Cerebellar cortex (tissue), 1 donor: ENCODE measurements around the gene TRAF3IP1.
A peak's percentile ranks its signal among the peaks of the same experiment; 100 is the strongest.
"Not testable (repeated sequence)": the region's sequence is repeated elsewhere in the genome, so short reads cannot be mapped to it uniquely, and the experiment has no call there.

Experiments
- DNase-seq: peaks from one replicate; pipeline ENCODE4 v3.0.0-alpha.2; 2015; ENCODE audit warnings: low spot score

TRAF3IP1 gene

DNA sequence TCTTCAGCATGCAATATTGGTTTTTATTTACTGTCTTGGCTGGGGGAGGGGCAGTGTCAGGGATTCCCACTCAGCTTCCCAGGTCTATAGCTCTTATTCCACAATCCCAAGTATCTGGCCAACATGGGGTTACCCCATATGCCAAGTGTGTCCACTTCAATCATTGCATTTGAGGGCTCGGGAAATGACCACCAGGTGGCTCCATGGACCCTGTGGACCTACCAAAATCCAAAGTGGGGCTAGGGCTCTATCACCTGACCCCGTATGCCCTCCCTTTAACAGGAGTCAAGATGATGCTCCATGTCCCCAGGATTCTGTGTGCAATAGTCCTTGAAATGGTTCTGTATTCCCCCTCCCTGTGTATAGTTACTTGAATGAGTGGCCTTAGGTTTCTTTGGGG lies 12.1 kb upstream of the TRAF3IP1 start:
- DNase-seq: no peak

DNA sequence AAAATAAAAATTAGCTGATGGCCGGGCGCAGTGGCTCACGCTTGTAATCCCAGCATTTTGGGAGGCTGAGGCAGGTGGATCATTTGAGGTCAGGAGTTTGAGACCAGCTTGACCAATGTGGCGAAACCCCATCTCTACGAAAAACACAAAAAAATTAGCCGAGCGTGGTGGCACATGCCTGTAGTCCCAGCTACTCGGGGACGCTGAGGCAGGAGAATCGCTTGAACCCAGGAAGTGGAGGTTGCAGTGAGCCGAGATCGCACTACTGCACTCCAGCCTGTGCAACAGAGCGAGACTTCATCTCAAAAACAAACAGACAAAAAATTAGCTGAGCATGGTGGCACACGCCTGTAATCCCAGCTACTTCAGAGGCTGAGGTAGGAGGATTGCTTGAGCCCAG lies 9.6 kb upstream of the TRAF3IP1 start:
- DNase-seq: not testable (repeated sequence)

GRCh38 chr2:238313289-238313990 lies 6.9 kb upstream of the TRAF3IP1 start:
- no peak for DNase-seq

DNA sequence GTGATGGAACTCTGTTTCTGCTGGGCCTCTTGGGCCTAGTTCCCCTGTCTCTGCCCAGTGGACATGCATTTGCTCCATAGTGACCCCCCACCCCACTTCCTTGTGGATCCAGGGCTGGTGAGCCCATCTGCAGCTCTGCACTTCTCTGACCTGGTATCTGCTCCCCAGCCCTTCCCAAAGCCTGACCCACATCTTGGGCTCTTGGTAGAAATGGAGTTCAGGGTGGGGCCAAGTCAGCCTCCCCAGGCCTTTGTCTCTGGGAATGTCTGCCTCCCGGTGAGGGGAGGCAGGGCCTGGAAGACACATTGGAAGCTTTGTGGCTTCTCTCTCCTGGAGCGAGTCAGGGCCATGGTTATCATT lies 6.3 kb upstream of the TRAF3IP1 start:
- DNase-seq: no peak

- DNase-seq: no peak
Observed at GRCh38 chr2:238314576-238314975, 5.7 kb upstream of the TRAF3IP1 start.

DNA sequence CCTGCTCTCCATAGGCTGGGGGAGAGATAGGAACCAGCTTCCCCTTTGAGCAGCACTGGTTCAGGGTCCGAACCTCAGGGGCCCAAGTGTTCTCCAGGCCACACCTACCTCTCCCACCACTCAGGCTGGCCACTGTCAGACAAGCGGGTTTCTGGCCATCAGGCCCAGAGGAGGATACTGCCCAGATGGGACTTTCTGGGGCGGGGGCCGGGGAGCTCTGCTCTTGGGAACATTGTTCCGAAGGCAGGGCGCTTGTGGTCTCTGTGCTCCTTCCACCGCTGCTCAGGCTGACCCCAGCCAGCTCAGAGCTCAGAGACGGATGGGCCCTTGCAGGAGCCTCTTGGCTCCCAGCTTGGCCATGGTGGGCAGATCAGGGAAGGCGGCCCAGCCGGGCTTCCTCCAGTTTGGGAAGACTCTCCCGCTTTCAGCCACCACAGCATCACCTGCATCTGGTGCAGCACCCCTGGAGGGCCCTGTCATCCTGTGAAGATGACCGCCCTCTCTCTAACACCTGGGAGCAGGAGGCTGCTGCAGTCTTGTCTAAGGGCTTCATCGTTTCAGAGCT lies 5.2 kb upstream of the TRAF3IP1 start:
- no peak for DNase-seq

GRCh38 chr2:238320648-238321281 lies 447 bp downstream of the TRAF3IP1 start:
- DNase-seq: no peak

- no peak for DNase-seq
Observed at GRCh38 chr2:238321467-238321866, 1.1 kb downstream of the TRAF3IP1 start.

GRCh38 chr2:238322001-238322411 lies 1.7 kb downstream of the TRAF3IP1 start:
- DNase-seq: no peak

- DNase-seq: not testable (repeated sequence)
Observed at GRCh38 chr2:238324248-238324647, 3.9 kb downstream of the TRAF3IP1 start.

DNA sequence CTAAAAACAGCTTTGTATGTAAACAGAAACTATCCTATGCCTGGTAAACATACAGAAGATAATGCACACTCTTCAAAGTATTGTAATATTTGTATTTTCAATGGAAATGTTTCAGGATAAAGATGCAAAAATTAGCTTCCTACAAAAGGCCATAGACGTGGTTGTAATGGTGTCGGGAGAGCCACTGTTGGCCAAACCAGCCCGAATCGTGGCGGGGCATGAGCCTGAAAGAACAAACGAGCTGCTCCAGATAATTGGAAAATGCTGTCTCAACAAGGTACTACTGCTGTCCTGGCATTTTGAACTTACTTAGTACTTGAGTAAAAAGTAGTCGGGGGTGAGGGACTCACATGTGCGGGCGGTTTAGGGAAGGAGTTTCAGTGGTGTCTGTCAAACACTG lies 5.4 kb downstream of the TRAF3IP1 start:
- no peak for DNase-seq

DNA sequence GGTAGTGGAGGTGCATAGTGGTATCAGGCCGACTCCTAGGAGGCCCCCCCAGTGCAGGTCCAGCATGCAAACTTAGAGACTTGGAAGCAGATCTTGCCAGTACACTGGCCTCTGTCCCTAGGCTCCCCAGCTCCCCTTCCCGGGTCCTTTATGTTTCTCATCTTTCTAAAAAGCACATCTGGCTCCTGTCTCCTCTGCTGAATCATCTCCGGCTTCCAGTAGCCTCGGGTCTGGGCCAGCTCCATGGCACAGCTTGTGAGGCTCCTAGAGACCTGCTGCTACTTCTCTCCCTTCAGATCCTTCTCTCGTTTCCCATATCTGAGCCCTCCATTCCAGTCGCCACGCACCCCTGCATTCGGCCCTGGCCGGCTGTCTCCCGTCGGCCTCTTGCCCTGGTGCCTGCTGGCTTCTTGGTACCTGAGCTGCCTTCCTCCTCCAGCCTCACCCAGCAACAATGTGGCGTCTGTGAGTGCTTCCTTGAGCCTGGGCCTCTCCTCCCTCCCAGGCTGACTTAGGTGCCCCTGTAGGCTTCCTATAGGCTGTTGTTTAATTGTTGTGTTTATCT lies 6.6 kb downstream of the TRAF3IP1 start:
- DNase-seq: no peak

DNA sequence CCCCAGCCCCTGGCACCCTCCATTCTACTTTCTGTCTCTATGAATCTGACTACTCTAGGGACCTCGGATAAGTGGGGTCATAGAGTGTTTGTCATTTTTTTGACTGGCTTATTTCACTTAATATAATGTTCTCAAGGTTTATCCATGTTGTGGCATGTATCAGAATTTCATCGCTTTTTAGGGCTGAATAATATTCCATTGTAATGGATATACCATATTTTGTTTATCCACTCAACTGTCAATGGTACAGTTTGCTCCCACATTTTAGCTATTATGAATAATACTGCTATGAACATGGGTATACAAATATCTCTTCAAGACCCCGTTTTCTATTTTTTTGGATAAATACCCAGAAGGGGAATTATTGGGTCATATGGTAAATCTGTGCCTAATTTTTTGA lies 7.4 kb downstream of the TRAF3IP1 start:
- DNase-seq: no peak

GRCh38 chr2:238330391-238330790 lies 10.1 kb downstream of the TRAF3IP1 start:
- DNase-seq: no peak

- no peak for DNase-seq
Observed at GRCh38 chr2:238331916-238332315, 11.6 kb downstream of the TRAF3IP1 start.

DNA sequence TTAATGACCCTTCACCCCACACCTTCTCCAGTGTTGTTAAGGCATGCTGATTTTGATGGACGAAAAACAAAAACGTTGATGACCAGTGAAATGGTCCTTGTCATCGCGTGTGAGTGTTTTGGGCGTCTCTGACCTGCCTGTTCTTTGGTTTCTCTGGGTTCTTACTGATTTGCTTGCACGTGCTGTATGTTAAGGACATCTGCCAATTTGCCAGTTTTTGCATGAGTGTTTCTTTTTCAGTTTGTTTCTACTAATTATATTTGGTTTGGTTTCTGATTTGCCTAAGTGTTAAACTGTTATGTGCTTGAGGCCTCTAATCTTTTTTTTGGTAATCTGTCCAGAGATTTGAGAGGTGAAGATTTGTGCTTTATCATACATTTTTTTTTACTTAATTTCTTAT lies 14.6 kb downstream of the TRAF3IP1 start:
- DNase-seq: no peak

DNA sequence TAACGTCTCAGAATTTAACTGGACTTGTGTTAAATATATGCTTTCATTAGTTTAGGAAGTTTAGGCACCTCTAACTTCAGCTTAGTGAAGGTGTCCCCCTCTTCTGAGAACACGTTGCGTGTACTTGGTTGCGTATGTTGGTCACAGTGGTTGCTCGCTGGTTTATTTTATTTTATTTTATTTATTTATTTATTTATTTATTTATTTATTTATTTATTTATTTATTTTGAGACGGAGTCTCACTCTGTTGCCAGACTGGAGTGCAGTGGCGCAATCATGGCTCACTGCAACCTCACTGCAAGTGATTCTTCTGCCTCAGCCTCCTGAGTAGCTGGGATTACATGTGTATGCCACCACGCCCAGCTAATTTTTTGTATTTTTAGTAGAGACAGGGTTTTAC lies 15.3 kb downstream of the TRAF3IP1 start:
- DNase-seq: not testable (repeated sequence)

- peak; percentile 21 for DNase-seq
Observed at GRCh38 chr2:238336151-238336550, 15.8 kb downstream of the TRAF3IP1 start.

DNA sequence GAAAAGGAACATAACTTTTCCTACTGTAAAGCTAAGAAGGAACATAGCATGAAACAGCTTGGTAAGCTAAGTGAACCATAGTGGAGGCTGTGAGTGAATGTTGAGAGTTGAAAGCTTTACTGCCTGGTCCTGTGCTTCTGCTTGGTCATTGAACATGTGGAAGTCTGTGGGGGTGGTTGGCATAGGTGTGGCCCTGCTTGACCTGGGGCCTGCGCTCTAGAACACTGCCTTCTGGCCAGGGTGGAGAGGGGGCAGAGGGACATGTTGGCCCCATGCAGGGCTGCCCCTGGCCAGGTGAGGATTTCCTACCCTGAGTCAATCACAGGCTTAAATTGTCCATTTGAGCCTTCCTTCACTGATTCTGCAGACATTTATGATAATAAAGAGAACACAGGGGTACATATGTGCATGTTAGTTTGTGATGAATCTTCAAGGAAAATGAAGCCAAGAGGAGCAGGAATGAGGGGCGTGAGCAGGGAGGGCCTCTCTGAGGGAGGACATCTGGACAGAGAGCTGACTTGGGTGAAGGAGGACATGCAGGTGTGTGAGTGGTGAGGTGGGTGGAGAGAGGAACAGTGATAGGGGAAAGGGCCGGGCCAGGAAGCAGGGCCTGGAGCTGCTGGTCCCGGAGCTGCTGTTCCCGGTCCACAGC lies 16.6 kb downstream of the TRAF3IP1 start:
- DNase-seq: no peak

- DNase-seq: no peak
Observed at GRCh38 chr2:238337846-238338245, 17.5 kb downstream of the TRAF3IP1 start.

DNA sequence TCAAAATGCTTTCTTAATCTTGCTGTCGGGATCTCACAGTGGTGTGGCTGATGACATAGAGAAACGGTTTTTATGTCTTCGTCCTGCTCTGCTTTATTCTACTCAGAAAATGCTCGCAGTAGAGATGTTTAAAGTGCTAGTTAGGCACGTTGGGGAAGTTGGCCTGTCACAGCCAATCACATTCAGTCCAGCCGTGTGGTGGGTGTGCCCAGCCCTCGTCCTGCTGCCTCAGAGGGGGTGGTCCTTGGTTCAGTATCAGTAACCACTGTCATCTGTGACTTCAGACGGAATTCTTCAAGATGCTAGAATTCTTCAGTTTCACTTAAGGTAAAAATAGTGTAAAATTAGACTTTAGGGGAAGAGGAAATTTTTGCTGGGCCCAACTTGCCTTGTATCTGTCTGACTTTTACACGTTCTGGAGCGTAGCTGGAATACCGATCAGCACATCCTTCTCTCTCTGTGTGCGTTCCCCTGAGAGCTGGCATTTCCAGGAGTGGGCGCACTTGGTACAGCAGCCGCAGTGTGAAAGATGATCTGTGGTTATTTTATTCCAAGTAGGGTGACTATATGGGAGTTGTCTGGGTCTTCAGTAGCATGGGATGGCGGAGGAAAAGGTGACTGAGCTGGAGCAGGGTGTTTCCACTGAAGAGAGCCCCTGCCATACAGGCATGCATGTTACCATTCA lies 18.5 kb downstream of the TRAF3IP1 start:
- no peak for DNase-seq

- DNase-seq: no peak
Observed at GRCh38 chr2:238339395-238339780, 19.1 kb downstream of the TRAF3IP1 start.
